Dendritic cell treated with granulocyte-macrophage colony-stimulating factor and Interleukin-4, amounts not matched to agents 40 ng/mL and 50 ng/mL, for 4 days (primary cell): ENCODE results near the gene HRAS.

Experiments used
- H3K27ac Mint-ChIP-seq: one replicate; pipeline ENCODE4 v1.8.0; 2022; ENCODE audit warnings: mild to moderate bottlenecking, mixed read lengths
- H3K27me3 Mint-ChIP-seq: one replicate; pipeline ENCODE4 v1.8.0; 2022; ENCODE audit warnings: mild to moderate bottlenecking, mixed read lengths
- H3K36me3 Mint-ChIP-seq: one replicate; pipeline ENCODE4 v1.8.0; 2022; ENCODE audit warnings: low read depth, mixed read lengths
- H3K4me1 Mint-ChIP-seq: one replicate; pipeline ENCODE4 v1.8.0; 2022; ENCODE audit warnings: low read depth, mixed read lengths
- H3K4me3 Mint-ChIP-seq: one replicate; pipeline ENCODE4 v1.8.0; 2022; ENCODE audit warnings: mild to moderate bottlenecking, moderate library complexity, mixed read lengths
- H3K9me3 Mint-ChIP-seq: one replicate; pipeline ENCODE4 v1.8.0; 2022; ENCODE audit warnings: mixed read lengths
- intact Hi-C: fragments of 100-400 bp; cut with micrococcal nuclease; formaldehyde crosslinking; loops from one replicate; pipeline ENCODE4 v1.15.0; 2022

HRAS gene

DNA sequence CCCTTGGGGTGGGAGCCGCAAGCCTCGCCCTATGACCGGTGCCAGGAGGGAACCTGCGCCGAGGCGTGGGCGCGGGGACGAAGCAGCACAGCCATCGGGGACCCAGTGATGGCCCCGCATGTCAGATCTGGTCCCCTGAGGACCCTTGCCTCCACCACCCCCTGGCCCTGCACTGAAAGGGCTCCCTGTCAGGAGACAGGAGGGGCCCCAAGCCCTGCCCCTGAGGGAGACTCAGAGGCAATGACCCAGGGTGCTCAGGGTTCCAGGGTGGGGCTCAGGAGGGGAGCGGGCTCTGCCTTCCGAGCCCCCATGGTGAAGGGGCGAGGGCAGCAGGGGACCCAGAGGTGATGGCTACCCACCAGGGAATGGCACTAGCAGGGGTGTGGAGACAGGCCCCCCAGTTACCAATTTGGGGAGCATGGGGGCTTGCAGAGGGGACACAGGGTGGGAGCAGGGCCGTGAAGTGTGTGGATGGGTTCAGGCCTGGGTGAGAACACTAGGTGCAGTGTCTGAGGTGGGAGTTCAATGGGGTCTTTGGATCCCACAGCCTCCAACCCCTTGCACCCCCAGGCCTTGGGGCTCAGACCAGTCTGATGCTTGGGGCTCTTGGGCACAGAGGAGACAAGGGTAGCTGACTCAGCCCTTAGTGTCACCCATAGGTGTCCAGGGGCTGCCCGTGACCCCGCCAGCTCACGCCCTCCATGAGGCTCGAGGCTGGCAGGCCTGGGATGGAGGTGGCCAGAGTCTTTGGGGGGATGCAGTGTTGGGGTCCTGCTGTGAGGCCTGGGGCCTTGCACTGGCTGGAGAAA lies 2.5 kb upstream of the HRAS start:
- H3K9me3 Mint-ChIP-seq = no peaks in the 10 kb centered on the region
- peak overlapping the region; percentile 89 for H3K27ac Mint-ChIP-seq
- H3K36me3 Mint-ChIP-seq = peaks cover 16% of the 10 kb centered on the region
- peaks cover 37% of the 10 kb centered on the region for H3K27me3 Mint-ChIP-seq
- peak overlapping the region; percentile 83 for H3K4me3 Mint-ChIP-seq
- H3K4me1 Mint-ChIP-seq = peaks cover 28% of the 10 kb centered on the region
- intact Hi-C loops = loop anchor here (2.0 kb wide), 1 partner anchor 33 kb away; no protein-coding TSS in a partner anchor

DNA sequence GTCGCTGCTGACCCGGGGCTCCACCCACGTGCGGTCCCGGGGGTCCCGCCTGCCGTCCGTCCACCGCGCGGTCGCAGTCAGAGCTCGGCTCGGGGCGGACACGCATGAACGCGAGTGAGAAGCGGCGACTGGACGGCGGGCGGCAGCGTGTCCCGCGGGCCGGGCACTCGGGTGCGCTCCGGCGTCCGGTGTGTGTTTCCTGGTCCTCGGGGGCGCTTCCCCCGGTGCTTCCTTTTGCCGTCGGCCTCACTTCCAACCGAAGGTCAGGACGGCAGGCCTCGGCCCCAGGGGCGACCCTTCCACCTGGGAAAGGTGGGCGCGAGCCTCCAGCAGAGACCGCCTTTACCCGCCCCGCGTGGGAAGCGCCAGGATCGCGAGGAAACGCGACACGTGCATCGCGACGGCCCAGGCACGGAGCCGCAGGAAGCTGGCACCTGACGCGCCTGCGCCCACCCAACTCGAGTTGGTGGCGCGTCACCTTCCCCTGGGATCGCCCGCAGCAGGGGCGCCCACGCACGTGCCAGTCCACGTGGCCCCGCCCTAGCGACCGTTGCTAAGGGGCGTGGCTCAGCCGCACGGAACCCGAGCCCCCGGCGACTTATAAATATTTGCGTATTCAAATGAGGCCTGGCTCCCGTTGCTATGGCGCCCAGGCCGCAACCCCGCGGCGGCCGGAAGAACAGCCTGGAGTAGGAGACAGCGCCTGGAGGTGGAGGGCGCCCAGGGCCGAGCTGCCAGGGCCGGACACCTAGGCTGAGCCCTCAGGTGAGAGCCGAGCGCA lies 1.7 kb upstream of the HRAS start, which contains the start of gene LRRC56:
LRRC56 (plus strand) TSS at position 687 of the 781 bp plus-strand sequence. CDS start 3,158 bp downstream, outside the sequence.
- H3K27ac Mint-ChIP-seq = peak within 1 kb of the TSS; percentile 89
- no peaks in the 10 kb centered on the region for H3K9me3 Mint-ChIP-seq
- H3K36me3 Mint-ChIP-seq = peaks cover 24% of the 10 kb centered on the region
- peaks cover 28% of the 10 kb centered on the region for H3K4me1 Mint-ChIP-seq
- peaks cover 37% of the 10 kb centered on the region for H3K27me3 Mint-ChIP-seq
- peak within 1 kb of the TSS; percentile 83 for H3K4me3 Mint-ChIP-seq
- intact Hi-C loops = loop anchor here (2.0 kb wide), 1 partner anchor 32 kb away; no protein-coding TSS in a partner anchor

- H3K4me1 Mint-ChIP-seq = peaks cover 28% of the 10 kb centered on the region
- H3K9me3 Mint-ChIP-seq = no peaks in the 10 kb centered on the region
- no peak overlapping the region for H3K27ac Mint-ChIP-seq
- intact Hi-C loops = no loop called here
- H3K4me3 Mint-ChIP-seq = no peak overlapping the region
- peaks cover 31% of the 10 kb centered on the region for H3K27me3 Mint-ChIP-seq
- H3K36me3 Mint-ChIP-seq = peaks cover 35% of the 10 kb centered on the region
Observed at GRCh38 chr11:535210-535518, 212 bp downstream of the HRAS start.

DNA sequence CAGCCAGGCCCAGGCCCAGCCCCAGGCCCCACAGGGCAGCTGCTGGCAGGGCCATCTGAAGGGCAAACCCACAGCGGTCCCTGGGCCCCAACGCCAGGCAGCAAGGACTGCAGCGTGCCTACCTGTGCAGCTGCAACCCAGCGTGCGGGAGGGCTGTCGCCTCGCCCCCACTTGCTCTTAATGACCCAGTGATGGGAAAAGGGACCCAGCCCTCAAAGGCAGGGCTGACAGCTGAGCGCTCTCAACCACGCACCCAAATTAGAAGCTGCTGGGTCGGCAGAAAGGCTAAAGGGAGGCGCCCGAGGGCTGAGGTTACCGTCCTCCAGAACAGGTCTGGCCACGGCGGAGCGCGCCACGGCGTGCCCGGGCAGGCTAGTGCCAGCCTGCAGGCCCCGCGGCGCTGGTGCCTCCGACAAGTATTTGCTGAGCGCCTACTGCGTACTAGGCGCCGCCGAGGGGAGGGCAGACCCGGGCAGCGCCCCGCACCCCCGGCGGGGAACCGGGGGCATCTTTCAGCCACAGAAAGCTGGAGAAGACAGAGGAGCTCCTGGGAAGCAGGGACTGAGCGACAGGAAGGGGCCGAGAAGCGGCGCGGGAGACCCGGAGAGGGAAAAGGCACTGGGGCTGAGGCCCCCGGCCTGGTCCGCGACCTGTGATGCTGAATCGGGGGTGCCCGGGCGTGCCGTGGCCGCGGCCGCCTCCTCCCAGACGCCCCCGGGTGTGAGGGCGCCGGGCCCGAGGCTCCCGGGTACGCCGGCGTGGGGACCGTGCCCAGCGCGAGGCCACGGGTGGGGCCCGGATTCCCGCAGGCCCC lies 773 bp downstream of the HRAS start:
- Mint-ChIP-seq H3K36me3 (peaks cover 39% of the 10 kb centered on the region), H3K9me3 (no peaks in the 10 kb centered on the region), H3K4me3 (peak overlapping the region; percentile 76), H3K4me1 (peaks cover 28% of the 10 kb centered on the region), H3K27me3 (peaks cover 26% of the 10 kb centered on the region), H3K27ac (peak overlapping the region; percentile 65)
- intact Hi-C loops = no loop called here

GRCh38 chr11:533586-534395 lies 1.6 kb downstream of the HRAS start:
- peaks cover 28% of the 10 kb centered on the region for H3K4me1 Mint-ChIP-seq
- H3K27me3 Mint-ChIP-seq = peaks cover 19% of the 10 kb centered on the region
- peak overlapping the region; percentile 76 for H3K4me3 Mint-ChIP-seq
- H3K36me3 Mint-ChIP-seq = peaks cover 39% of the 10 kb centered on the region
- peak overlapping the region; percentile 65 for H3K27ac Mint-ChIP-seq
- H3K9me3 Mint-ChIP-seq = no peaks in the 10 kb centered on the region
- intact Hi-C loops = no loop called here

GRCh38 chr11:532986-533585 lies 2.3 kb downstream of the HRAS start:
- Mint-ChIP-seq H3K4me1 (peaks cover 28% of the 10 kb centered on the region), H3K9me3 (no peaks in the 10 kb centered on the region), H3K4me3 (no peak overlapping the region), H3K27me3 (peaks cover 12% of the 10 kb centered on the region), H3K27ac (no peak overlapping the region), H3K36me3 (peaks cover 39% of the 10 kb centered on the region)
- intact Hi-C loops = no loop called here

GRCh38 chr11:532527-532985 lies 2.8 kb downstream of the HRAS start:
- intact Hi-C loops = no loop called here

DNA sequence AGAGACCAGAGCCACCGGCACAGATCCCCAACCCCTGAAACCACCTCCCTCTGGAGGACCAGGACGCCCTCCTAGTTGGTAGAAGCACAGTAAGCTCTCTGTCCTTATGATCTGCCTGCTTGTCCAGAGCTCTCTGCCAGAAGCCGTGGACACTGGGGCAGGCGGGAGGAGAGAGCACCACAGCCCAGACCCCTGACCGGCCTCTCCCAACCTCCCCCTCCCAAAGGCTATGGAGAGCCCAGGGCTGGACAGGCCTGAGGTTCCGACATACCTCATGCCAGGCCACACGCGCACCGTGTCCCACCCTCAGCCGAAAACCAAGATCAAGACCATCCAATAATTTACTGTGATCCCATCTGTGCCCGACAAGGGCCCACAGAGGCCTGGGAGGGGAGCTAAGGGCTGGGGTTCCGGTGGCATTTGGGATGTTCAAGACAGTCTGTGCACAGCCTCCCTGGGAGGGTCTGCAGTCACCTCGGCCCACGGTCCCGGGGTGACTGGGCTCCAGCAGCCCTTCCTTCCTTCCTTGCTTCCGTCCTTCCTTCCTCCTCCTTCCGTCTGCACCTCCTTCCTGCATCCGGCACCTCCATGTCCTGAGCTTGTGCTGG lies 3.4 kb downstream of the HRAS start:
- Mint-ChIP-seq H3K4me3 (no peak overlapping the region), H3K27ac (no peak overlapping the region), H3K36me3 (peaks cover 39% of the 10 kb centered on the region), H3K4me1 (peaks cover 18% of the 10 kb centered on the region), H3K9me3 (no peaks in the 10 kb centered on the region), H3K27me3 (peaks cover 2% of the 10 kb centered on the region)
- intact Hi-C loops = no loop called here

More at GRCh38 chr11:532527-532985, 2.8 kb downstream of the HRAS start:
- peaks cover 7% of the 10 kb centered on the region for H3K27me3 Mint-ChIP-seq
- H3K36me3 Mint-ChIP-seq = peaks cover 39% of the 10 kb centered on the region
- no peaks in the 10 kb centered on the region for H3K9me3 Mint-ChIP-seq
- H3K4me1 Mint-ChIP-seq = peaks cover 23% of the 10 kb centered on the region
- H3K4me3 Mint-ChIP-seq = no peak overlapping the region
- H3K27ac Mint-ChIP-seq = no peak overlapping the region

DNA sequence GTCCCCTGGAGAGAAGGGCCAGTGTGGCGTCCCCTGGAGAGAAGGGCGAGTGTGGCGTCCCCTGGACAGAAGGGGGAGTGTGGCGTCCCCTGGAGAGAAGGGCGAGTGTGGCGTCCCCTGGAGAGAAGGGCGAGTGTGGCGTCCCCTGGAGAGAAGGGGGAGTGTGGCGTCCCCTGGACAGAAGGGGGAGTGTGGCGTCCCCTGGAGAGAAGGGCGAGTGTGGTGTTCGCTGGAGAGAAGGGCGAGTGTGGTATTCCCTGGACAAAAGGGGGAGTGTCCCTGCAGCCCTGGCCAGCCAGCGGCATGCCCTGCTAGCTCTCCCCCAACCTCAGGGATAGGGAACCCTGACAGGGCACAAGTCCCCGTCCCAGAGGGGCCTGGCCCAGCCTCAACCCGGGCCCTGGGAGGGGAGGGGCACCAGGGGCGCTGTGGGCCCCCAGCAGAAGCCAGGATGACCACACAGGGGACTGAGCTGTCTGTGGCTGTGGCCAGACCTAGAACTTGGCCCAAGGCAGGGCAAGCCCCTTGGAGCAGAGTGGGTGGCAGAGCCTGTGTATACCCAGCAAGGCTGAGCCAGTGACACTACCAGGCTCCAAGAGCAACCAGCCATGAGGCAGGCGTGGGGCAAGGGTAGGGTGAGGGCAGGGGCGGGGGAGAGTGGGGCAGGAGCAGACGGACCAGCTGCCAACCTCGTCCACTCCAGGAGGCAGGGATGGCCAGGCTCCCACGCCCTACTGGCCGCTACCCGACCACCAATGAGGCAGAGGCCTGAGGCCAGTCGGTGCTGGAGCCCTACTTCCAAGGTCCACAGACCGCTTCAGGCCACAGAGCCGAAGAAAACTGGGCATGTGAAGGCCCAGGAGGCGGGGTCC lies 4.2 kb downstream of the HRAS start:
- Mint-ChIP-seq H3K4me3 (no peak overlapping the region), H3K9me3 (no peaks in the 10 kb centered on the region), H3K36me3 (peaks cover 39% of the 10 kb centered on the region), H3K27ac (no peak overlapping the region), H3K4me1 (peaks cover 13% of the 10 kb centered on the region), H3K27me3 (peaks cover 2% of the 10 kb centered on the region)
- intact Hi-C loops = no loop called here

DNA sequence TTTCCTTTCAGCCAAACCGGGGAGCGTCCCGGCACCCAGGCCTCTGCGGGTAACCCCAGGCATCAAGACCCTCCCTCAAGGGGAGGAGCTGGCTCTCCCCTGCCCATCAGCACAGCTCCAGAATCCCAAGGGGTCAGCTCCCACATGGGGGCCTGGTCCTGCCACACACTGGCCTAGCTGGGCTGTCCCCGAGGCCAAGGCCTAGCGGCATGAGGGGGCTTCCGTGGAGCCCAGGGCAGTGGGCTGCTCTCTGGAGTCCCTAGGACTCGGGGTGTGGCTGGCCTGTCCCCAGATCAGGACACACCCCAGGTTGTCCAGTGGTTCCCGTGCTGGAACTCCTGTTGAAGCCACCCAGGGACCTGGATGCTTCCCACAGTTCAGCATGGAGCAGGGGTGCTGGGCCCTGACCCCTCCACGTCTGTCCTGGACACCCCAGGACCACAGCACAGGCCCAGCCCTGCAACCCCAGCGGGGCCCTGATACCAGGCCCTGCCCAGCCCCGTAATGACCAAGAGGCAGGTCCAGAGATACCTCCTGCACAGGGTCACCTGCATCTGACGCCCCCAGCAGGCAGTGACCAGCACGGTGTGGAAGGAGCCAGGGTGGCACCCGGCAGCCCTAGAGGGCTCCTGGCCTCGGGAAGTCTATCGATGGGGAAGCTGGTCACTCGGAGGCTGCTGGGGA lies 5.5 kb downstream of the HRAS start:
- Mint-ChIP-seq H3K27me3 (peaks cover 2% of the 10 kb centered on the region), H3K4me3 (no peak overlapping the region), H3K4me1 (peaks cover 9% of the 10 kb centered on the region), H3K27ac (no peak overlapping the region), H3K36me3 (peaks cover 39% of the 10 kb centered on the region), H3K9me3 (no peaks in the 10 kb centered on the region)
- intact Hi-C loops = no loop called here
